ENCODE measurements around the gene ACOT11.
A peak's percentile ranks its signal among the peaks of the same experiment; 100 is the strongest.

ACOT11 gene

DNA sequence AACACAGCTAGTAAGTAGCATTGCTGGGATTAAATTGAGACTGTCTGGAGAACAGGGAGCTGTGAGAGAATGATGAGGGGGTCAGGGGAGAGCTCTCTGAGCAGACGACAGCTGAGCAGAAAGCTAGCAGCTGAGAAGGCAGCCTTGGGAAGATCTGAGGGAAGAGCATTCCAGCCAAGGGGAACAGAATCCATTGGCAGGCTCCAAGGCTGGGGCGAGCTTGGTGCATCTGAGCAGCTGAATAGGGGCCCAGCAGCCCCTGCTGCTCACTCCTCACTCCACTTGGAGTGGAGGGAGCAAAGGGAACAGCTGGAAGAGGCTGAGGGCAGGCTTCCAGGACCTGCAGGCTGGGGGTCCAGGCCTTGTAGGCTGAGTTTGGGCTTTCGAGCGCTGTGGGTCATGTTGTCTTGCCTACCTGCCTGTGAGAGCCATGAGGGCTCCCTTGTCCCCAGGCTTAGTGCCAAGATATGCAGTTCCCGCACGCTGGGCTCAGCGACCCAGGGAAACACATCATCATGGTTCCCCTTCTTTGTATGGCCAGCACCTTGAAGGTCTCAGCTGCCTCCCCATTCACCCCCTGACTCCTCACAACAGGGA lies 10.5 kb downstream of the ACOT11 start:
- no peak overlapping the region for H3K27ac ChIP-seq

DNA sequence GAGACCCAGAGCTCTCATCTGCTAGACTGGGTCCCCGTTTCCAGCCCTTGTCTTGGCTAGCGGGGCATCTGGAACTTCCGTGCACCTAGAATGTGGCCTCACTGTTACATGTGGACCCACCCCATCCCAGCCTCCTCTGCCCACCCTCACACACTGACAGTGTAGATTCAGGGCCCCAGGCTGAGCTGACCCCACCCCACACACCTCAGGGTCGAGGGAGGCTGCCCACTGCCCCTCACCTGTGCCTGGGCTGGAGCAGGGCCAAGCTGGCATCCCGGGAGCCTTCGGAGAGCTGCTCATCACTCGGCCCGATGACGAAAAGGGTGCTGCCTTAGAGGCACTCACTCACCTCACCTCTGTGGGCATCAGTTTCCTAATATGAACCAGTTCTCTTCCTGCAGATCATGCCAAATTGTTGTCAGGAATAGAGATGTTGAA lies 11.1 kb downstream of the ACOT11 start:
- no peak overlapping the region for H3K27ac ChIP-seq
- TF ChIP-seq, protein P1, sequence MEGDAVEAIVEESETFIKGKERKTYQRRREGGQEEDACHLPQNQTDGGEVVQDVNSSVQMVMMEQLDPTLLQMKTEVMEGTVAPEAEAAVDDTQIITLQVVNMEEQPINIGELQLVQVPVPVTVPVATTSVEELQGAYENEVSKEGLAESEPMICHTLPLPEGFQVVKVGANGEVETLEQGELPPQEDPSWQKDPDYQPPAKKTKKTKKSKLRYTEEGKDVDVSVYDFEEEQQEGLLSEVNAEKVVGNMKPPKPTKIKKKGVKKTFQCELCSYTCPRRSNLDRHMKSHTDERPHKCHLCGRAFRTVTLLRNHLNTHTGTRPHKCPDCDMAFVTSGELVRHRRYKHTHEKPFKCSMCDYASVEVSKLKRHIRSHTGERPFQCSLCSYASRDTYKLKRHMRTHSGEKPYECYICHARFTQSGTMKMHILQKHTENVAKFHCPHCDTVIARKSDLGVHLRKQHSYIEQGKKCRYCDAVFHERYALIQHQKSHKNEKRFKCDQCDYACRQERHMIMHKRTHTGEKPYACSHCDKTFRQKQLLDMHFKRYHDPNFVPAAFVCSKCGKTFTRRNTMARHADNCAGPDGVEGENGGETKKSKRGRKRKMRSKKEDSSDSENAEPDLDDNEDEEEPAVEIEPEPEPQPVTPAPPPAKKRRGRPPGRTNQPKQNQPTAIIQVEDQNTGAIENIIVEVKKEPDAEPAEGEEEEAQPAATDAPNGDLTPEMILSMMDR (conservative IDR thresholded peaks at IDR 0.05): no peak

More for the DNA sequence above, 10.5 kb downstream of the ACOT11 start:
- TF ChIP-seq, protein P1 (conservative IDR thresholded peaks at IDR 0.05): no peak

DNA sequence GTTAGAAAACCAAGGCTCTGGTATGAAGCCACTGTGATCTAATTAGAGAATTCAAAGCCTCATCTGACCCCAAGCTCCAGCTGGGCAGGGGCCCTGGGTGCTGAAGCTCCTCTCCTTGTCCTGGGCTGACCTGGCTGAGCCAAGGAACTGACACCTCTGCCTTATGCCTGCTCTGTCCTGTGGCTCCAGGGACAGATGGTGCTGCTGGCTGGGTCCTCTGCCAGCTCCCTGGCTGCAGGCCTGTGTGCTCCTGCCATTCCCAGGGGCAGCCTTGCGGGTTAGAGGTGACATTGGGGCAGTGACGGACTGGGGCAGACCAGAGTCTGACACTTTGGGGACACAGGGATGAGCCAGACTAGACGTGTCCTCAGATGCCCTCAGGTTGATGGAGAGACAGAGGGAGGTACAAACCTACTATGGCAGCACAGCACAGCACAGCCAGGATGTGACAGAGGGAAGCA lies 11.8 kb downstream of the ACOT11 start:
- TF ChIP-seq, protein P1 (conservative IDR thresholded peaks at IDR 0.05): no peak

DNA sequence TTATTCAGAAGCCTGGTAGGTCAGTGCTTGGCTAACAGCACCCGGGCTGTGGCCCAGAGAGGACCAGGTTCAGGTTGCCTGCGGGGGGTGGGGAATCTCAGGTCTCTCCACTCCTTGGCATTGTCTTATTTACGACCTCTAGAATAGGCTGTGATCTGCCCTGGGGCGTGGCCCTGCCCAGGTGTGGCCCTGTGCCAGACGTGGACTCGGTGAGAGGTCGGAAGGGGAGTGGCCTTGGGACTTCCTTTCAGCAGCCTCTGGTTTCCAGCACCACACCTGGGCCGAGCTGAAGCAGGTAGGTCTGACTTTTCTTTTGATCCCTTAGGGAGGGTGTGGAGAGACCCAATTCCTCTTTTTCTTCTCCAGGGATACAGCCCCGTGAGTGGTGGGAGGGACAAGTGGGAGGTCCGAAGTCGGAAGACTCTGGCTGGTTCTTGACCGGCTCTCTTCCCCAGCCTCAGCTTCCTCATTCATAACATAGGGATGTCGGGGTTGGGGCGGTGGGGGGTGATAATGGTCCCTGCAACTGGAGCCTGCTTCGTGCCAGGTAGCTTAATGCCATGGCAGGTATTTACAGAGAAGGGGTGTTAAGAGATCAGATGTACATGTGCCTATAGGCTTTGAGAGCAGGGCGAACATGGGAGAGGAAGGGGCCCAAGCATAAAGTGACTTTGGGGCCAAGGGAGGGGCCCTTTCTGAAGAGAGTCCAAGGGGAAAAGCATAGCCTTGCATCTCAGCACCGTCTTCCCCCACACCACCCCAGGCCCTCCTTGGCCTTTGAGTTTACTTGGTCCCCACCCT lies 16.5 kb downstream of the ACOT11 start:
- H3K27ac ChIP-seq: peak overlapping the region; percentile 56
- TF ChIP-seq, protein P1 (conservative IDR thresholded peaks at IDR 0.05): no peak

More for the DNA sequence above, 11.8 kb downstream of the ACOT11 start:
- H3K27ac ChIP-seq: no peak overlapping the region

DNA sequence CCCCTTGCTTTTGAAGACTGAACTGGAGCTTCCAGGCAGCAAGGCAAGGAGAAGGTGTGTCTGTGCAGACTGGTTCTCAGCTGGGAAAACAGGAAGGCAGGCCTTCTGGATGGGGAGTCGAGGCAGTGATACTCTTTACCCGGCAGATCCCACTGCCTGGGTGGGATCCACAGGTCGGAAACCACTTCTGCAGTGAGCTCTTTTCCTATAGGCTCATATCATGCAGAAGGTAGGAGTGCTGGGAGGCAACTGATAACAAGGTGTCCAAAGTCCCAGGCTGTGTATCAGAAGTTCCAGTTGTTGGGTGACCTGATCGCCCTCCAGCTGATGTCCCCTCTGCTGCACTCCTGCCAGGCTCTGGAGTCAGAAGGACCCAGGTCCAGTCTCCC lies 17.1 kb downstream of the ACOT11 start:
- peak overlapping the region; percentile 56 for H3K27ac ChIP-seq
- TF ChIP-seq, protein P1 (conservative IDR thresholded peaks at IDR 0.05): no peak

DNA sequence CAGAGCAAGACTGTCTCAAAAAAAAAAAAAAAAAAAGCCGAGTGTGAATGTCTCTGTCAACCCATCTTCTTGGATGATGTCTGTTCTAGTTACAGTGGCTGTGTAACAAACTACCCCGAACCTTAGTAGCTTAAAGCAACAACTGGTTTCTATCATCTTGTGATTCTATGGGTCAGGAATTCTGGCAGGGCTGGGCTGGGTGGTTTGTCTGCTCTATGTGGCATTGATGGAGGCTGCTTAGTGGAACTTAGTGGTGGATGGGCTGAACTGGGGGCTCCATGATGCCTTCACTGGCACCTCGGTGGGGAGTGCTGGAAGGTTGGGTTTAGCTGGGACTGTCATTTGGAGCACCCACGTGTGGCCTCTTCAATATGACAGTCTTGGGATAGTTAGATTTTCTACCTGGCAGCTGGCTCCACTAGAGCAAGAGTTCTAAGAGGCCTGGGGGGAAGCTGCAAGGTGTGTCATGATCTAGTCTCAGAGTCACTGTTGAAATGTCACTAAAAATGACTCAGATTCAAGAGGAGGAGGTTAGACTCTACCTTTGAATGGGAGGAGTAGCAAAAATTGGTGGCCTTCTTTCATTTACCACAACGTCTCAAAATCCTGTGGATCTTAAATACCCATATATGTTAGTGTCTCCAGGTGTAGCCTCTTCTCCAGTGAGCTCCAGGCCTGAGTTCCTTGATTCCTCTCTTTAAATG lies 18.6 kb downstream of the ACOT11 start:
- TF ChIP-seq, protein P1 (conservative IDR thresholded peaks at IDR 0.05): no peak
- H3K27ac ChIP-seq: no peak overlapping the region

DNA sequence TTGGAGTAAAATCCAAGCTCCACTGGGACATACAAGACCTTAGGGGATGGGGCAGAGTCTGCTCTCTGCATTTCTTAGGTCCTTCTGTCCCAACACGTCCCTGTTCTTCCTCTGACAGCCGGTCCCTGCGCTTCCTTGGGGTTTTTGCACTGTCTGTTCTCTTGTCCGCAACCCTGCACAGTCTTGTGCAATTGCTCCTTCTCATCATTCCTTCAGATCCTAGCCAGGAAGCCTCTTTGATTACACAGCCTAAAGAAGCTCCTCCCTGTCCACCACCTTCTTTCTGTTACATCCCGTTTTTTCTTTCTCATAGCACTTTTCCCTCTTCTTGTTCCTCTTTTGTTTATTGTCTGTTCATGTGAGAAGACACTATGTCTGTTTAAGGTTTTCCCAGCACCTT lies 19.9 kb downstream of the ACOT11 start:
- no peak overlapping the region for H3K27ac ChIP-seq
- TF ChIP-seq, protein P1 (conservative IDR thresholded peaks at IDR 0.05): no peak
